ENCODE data around the gene RHEB.
"Not testable (repeated sequence)": the region's sequence is repeated elsewhere in the genome, so short reads cannot be mapped to it uniquely, and the experiment has no call there.

RHEB gene

DNA sequence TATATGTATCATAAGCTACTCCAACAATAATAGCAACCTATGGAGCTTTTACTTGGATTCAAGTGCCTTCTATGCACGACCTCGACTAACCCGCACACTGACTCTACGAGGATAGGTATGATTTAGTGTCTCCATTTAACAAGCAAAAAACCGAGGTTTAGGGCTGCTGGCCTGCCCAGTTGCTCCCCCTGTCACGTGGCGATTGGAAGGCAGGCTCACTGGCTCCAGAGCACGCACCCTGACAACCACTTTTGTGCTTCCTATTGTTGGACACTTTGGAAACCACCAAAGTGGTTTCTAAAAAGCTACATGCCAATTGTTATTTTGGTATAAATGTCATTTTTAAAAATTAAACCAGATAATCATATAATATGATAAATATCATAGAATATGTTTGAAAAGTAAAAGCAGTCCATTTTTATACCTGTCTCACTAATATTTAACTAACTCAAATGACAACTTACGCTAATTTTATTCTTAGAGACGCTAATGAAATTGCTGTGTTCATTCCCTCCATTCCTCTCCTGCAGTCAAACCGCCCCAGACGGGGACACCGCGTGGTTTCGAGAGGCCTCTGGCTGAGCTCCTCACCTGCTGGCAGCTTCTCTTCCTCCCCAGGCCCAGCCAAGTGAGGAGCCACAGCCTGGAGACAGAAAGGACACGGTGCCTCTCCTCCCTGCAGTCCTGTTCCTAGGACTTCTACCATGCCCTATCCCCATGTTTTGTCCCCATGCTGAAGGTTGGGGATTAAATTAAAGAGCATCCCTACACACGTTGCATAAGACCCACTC is 22.2 kb upstream of the RHEB start:
- TF ChIP-seq GABPA (IDR thresholded peaks at IDR 0.05; ENCODE audit: low read depth) (no peak), SPI1 (IDR thresholded peaks at IDR 0.05; ENCODE audit: borderline replicate concordance, low read depth) (no peak), POLR2AphosphoS5 (IDR thresholded peaks at IDR 0.05; ENCODE audit: low read depth) (no peak)
- TF ChIP-seq, protein P1, sequence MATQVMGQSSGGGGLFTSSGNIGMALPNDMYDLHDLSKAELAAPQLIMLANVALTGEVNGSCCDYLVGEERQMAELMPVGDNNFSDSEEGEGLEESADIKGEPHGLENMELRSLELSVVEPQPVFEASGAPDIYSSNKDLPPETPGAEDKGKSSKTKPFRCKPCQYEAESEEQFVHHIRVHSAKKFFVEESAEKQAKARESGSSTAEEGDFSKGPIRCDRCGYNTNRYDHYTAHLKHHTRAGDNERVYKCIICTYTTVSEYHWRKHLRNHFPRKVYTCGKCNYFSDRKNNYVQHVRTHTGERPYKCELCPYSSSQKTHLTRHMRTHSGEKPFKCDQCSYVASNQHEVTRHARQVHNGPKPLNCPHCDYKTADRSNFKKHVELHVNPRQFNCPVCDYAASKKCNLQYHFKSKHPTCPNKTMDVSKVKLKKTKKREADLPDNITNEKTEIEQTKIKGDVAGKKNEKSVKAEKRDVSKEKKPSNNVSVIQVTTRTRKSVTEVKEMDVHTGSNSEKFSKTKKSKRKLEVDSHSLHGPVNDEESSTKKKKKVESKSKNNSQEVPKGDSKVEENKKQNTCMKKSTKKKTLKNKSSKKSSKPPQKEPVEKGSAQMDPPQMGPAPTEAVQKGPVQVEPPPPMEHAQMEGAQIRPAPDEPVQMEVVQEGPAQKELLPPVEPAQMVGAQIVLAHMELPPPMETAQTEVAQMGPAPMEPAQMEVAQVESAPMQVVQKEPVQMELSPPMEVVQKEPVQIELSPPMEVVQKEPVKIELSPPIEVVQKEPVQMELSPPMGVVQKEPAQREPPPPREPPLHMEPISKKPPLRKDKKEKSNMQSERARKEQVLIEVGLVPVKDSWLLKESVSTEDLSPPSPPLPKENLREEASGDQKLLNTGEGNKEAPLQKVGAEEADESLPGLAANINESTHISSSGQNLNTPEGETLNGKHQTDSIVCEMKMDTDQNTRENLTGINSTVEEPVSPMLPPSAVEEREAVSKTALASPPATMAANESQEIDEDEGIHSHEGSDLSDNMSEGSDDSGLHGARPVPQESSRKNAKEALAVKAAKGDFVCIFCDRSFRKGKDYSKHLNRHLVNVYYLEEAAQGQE (IDR thresholded peaks at IDR 0.05; ENCODE audit: insufficient replicate concordance, low read depth): no peak
- TF ChIP-seq, protein P2, sequence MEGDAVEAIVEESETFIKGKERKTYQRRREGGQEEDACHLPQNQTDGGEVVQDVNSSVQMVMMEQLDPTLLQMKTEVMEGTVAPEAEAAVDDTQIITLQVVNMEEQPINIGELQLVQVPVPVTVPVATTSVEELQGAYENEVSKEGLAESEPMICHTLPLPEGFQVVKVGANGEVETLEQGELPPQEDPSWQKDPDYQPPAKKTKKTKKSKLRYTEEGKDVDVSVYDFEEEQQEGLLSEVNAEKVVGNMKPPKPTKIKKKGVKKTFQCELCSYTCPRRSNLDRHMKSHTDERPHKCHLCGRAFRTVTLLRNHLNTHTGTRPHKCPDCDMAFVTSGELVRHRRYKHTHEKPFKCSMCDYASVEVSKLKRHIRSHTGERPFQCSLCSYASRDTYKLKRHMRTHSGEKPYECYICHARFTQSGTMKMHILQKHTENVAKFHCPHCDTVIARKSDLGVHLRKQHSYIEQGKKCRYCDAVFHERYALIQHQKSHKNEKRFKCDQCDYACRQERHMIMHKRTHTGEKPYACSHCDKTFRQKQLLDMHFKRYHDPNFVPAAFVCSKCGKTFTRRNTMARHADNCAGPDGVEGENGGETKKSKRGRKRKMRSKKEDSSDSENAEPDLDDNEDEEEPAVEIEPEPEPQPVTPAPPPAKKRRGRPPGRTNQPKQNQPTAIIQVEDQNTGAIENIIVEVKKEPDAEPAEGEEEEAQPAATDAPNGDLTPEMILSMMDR (IDR thresholded peaks at IDR 0.05; ENCODE audit: insufficient read depth, low read length): no peak

DNA sequence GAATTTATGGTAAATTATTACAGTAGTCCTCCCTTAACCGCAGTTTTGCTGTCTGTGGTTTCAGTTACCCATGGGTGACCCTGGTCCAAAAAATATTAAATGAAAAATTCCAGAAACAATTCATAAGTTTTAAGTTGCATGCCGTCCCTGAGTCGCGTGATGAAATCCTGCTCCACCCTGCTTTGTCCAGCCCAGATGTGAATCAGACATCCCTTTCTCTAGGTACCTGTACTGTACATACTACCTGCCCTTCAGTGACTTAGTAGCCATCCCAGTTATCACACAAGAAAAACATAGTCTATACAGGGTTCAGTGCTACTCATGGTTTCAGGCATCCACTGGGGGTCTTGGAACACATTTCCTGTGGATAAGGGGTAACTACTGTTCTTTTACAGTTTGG is 20.5 kb upstream of the RHEB start:
- H3K4me3 ChIP-seq (replicated peaks; ENCODE audit: insufficient read depth, low read length): no peak overlapping the region
- TF ChIP-seq GABPA (IDR thresholded peaks at IDR 0.05; ENCODE audit: low read depth): no peak
- H3K27me3 ChIP-seq (ENCODE audit: insufficient read depth, poor library complexity, severe bottlenecking): no peaks in the 10 kb centered on the region
- no peak for DNase-seq (ENCODE audit: low read depth in 1 of 2, low spot score in 1 of 2)
- no peak overlapping the region for H3K27ac ChIP-seq (replicated peaks)

More for the DNA sequence above, 22.2 kb upstream of the RHEB start:
- DNase-seq (ENCODE audit: low read depth in 1 of 2, low spot score in 1 of 2): no peak
- Histone ChIP-seq H3K27me3 (ENCODE audit: insufficient read depth, poor library complexity, severe bottlenecking) (no peaks in the 10 kb centered on the region), H3K4me3 (replicated peaks; ENCODE audit: insufficient read depth, low read length) (no peak overlapping the region), H3K27ac (replicated peaks) (no peak overlapping the region)

DNA sequence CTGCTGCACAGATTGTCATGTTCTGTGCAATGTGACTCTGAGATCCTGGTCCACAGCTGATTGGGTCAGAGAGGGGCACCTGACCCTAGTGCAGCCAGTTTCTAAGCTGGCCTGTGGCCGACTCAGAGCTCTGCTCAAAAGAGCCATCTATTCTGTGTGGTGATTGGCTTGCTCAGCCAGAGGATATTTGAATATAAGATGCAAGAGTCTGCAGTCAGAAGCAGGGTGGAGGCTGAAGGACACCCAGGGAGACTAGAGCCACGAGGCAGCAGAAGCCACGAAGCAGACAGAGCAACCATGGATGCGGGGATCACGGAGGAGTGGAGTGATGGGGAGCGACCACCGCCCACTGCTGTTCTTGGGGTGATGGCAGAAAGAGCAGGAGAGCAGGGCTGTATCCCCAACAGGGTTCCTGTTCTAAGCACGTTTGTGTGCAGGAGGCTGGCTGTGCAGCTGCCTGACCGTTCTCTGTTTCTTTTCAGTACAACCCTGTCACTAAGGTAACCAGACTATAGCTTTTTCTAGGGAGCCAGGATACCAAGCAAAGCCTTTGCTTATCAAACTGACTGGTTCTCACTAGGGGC is 19.5 kb upstream of the RHEB start:
- no peaks in the 10 kb centered on the region for H3K27me3 ChIP-seq (ENCODE audit: insufficient read depth, poor library complexity, severe bottlenecking)
- no peak overlapping the region for H3K27ac ChIP-seq (replicated peaks)
- DNase-seq (ENCODE audit: low read depth in 1 of 2, low spot score in 1 of 2): no peak
- no peak overlapping the region for H3K4me3 ChIP-seq (replicated peaks; ENCODE audit: insufficient read depth, low read length)
- TF ChIP-seq SPI1 (IDR thresholded peaks at IDR 0.05; ENCODE audit: borderline replicate concordance, low read depth) (no peak), POLR2AphosphoS5 (IDR thresholded peaks at IDR 0.05; ENCODE audit: low read depth) (no peak), GABPA (IDR thresholded peaks at IDR 0.05; ENCODE audit: low read depth) (no peak)
- TF ChIP-seq, protein P1 (IDR thresholded peaks at IDR 0.05; ENCODE audit: insufficient replicate concordance, low read depth): no peak
- TF ChIP-seq, protein P2 (IDR thresholded peaks at IDR 0.05; ENCODE audit: insufficient read depth, low read length): no peak

DNA sequence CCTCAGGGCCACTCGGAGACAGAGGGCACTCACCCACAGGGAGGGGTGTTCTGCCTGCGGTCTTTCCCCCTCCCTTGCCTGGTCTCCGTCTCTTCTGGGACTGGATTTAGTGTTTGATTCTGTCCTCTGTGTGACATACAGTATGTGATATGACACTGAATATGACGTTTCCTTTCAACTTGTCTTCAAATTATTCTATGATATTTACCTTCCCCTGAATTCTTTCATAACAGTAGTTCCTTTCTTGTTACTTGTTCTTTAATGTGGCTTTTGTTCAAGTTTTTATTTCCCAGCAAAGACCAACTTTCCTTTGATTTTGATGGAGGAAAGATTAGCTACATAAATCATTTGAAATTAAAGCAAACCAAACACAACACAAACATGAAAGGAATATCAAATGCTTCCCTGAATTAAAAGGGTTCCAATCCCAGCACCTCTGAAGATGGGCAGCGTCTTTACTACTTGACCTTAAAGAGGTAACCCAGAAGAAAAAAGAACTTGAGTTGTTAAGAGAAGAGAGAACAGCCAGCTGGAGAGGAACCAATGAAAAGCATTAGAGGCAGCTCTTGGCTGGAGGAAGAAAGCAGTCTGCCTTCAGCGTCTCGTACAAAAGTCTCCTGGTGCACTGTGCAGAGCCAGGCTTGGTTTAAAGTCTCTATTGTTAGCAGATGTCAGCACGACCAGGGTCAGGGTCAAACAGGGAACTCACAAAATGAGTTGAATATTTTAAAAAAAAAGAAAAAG is 18.3 kb upstream of the RHEB start:
- no peaks in the 10 kb centered on the region for H3K27me3 ChIP-seq (ENCODE audit: insufficient read depth, poor library complexity, severe bottlenecking)
- H3K4me3 ChIP-seq (replicated peaks; ENCODE audit: insufficient read depth, low read length): no peak overlapping the region
- DNase-seq (ENCODE audit: low read depth in 1 of 2, low spot score in 1 of 2): no peak
- TF ChIP-seq, protein P2 (IDR thresholded peaks at IDR 0.05; ENCODE audit: insufficient read depth, low read length): no peak
- TF ChIP-seq SPI1 (IDR thresholded peaks at IDR 0.05; ENCODE audit: borderline replicate concordance, low read depth) (no peak), POLR2AphosphoS5 (IDR thresholded peaks at IDR 0.05; ENCODE audit: low read depth) (no peak), GABPA (IDR thresholded peaks at IDR 0.05; ENCODE audit: low read depth) (no peak)
- TF ChIP-seq, protein P1 (IDR thresholded peaks at IDR 0.05; ENCODE audit: insufficient replicate concordance, low read depth): no peak
- no peak overlapping the region for H3K27ac ChIP-seq (replicated peaks)

DNA sequence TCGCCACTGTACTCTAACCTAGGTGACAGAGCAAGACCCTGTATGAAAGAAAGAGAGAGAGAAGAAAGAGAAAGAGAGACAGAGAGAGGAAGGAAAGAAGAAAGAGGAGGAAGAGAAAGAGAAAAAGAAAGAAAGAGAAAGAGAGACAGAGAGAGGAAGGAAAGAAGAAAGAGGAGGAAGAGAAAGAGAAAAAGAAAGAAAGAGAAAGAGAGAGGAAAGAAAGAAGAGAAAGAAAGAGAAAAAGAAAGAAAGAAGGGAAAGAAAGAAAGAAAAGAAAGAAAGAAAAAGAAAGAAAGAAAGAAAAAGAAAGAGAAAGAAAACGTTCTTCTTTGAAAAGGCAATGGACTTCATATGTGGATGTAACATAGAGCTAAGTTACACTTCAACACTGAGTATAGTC is 16.5 kb upstream of the RHEB start:
- DNase-seq (ENCODE audit: low read depth in 1 of 2, low spot score in 1 of 2); H3K27me3 ChIP-seq (ENCODE audit: insufficient read depth, poor library complexity, severe bottlenecking); H3K4me3 ChIP-seq (replicated peaks; ENCODE audit: insufficient read depth, low read length); H3K27ac ChIP-seq (replicated peaks): not testable (repeated sequence)

Data from HL-60 (cell line).